Astrocyte (in vitro differentiated cells and primary cell): Measurements from ENCODE around the gene TEKT5.

Source experiments
- CTCF ChIP-seq: IDR thresholded peaks from 2 replicates; pipeline ENCODE4 v1.5.1; 2011; ENCODE audit warnings: low read depth, mild to moderate bottlenecking, inconsistent platforms, low read length, moderate library complexity; ENCODE audit not compliant: insufficient read depth
- EZH2 ChIP-seq: IDR thresholded peaks from 2 replicates; pipeline ENCODE4 v1.6.1; 2012; ENCODE audit warnings: mild to moderate bottlenecking, low read length, inconsistent platforms; ENCODE audit not compliant: insufficient read depth

- TF ChIP-seq CTCF (no peak), EZH2 (no peak)
These were observed at the start of gene TEKT5 for GRCh38 chr16:10694830-10695229.
